Thymus (tissue), 11 donors: ENCODE data around the gene KCNIP1. TPM values are rescaled to one million over a fixed set of nuclear protein-coding genes. Genes with fewer than 3 reads are reported as not detected.

Source experiments
- DNase-seq, 9 donors: peaks; one replicate each; pipeline ENCODE4 v3.0.0-alpha.2; 2013; ENCODE audit warnings: low spot score in 9 of 9, low read depth in 6 of 9, missing footprints in 1 of 9
- H3K27ac ChIP-seq, 2 donors: one replicate each; pipeline ENCODE4 v1.5.1; 2013; ENCODE audit warnings: control low read depth in 1 of 2, low read depth in 1 of 2, low read length in 1 of 2, mild to moderate bottlenecking in 1 of 2, moderate library complexity in 1 of 2
- H3K27me3 ChIP-seq, 2 donors: one replicate each; pipeline ENCODE4 v1.5.1; 2013; ENCODE audit warnings: low read length in 1 of 2; ENCODE audit not compliant: control insufficient read depth in 2 of 2, insufficient read depth in 1 of 2
- H3K36me3 ChIP-seq, 2 donors: one replicate each; pipeline ENCODE4 v1.5.1; 2013; ENCODE audit warnings: low read length in 1 of 2, mild to moderate bottlenecking in 1 of 2, moderate library complexity in 1 of 2; ENCODE audit not compliant: control insufficient read depth in 2 of 2, insufficient read depth in 2 of 2
- H3K4me1 ChIP-seq, 2 donors: one replicate each; pipeline ENCODE4 v1.5.1; 2013; ENCODE audit warnings: low read length in 2 of 2; ENCODE audit not compliant: control insufficient read depth in 2 of 2, insufficient read depth in 2 of 2
- H3K4me3 ChIP-seq, 2 donors: one replicate each; pipeline ENCODE4 v1.5.1; 2013; ENCODE audit warnings: low read length in 2 of 2, control low read depth in 1 of 2, mild to moderate bottlenecking in 1 of 2
- H3K9me3 ChIP-seq, 2 donors: one replicate each; pipeline ENCODE4 v1.5.1; 2013; ENCODE audit warnings: low read length in 1 of 2, mild to moderate bottlenecking in 1 of 2; ENCODE audit not compliant: control insufficient read depth in 2 of 2, insufficient read depth in 1 of 2
- WGBS: extraction: QIAGEN DNeasy Blood & Tissue Kit; methylation state at CpG from one replicate; pipeline ENCODE4 v1.1.7; 2013; 5-methylcytosine and 5-hydroxymethylcytosine counted together
- polyA plus RNA-seq: library from polyadenylated mRNA; stranded (reverse); fragments of 200-250 nt; gene quantifications from one replicate; pipeline ENCODE4 v1.2.3, GENCODE V29; 2013
- total RNA-seq: library from RNA; stranded (reverse); fragments of 120-200 nt; gene quantifications from one replicate; pipeline ENCODE4 v1.2.4, GENCODE V29; 2013
- donor health status: healthy.

Gene KCNIP1
- total and polyA plus RNA-seq, 2 donors = 0.09 to 0.23 TPM

DNA sequence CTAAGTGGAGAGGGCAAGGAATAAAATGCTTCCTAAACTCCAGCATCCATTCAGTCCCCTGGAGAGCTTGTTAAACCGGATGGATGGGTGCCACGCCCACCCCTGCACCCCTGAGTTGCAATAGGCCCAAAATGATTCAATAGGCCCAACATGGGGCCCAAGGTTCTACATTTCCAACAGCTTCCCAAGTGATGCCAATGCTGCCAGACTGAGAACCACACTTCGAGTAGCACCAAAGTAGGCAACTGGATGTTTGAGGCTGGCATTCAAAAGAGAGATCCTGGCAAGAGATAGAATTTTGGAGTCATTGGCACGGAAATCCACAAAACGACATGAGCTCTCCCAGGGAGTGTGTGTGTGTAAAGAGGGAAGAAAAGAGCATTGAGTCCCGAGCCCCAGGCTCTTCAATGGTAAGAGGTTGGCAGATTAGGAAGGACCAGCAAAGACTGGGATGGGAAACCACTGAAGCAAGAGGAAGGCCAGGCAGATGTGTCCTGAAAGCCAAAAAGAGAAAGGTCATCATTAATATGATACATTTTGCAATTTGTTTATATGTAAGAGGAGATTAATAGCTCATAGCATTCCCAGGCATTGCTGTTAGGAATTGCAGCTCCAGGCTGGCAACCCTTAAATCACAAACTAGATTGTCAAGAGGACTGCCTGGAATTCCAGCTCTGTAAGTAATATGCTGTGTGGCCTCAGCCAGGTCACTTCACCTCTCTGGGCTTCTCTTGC, 130.6 kb downstream of the KCNIP1 start:
- no peaks in the 10 kb centered on the region for H3K9me3 ChIP-seq
- no peaks in the 10 kb centered on the region for H3K36me3 ChIP-seq
- no peak overlapping the region for H3K4me3 ChIP-seq
- H3K4me1 ChIP-seq = peaks cover 7 to 8% of the 10 kb centered on the region in 2 donors
- peaks cover 0 to 18% of the 10 kb centered on the region in 2 donors for H3K27me3 ChIP-seq
- 96% methylated on average over 6 of the region's 6 CpGs for WGBS
- H3K27ac ChIP-seq = no peak overlapping the region
- DNase-seq = no peak

DNA sequence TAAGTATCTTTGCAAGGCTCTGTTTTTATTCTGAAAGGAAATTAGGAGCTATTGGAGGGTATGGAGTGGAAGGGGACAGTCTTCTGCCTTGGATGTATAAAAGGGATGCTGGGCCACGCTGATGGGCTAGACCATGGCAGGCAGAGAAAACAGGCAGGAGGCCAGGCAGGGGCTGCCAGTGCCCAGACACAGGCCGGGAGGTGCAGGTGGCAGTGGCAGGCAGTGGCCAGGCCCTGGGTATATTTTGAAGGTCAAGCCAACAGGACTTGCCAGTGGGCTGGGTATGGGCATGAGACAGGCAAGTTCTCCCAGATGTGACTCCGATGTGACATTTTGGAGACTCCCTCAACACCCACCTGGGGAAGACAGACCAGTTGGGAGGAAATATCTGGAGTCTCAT, 131.9 kb downstream of the KCNIP1 start:
- Histone ChIP-seq H3K36me3 (no peaks in the 10 kb centered on the region), H3K4me3 (no peak overlapping the region), H3K27me3 (peaks cover 0 to 18% of the 10 kb centered on the region in 2 donors), H3K9me3 (no peaks in the 10 kb centered on the region), H3K4me1 (peaks cover 7 to 8% of the 10 kb centered on the region in 2 donors), H3K27ac (no peak overlapping the region)
- DNase-seq = no peak
- WGBS = 96% methylated on average over 3 of the region's 3 CpGs

DNA sequence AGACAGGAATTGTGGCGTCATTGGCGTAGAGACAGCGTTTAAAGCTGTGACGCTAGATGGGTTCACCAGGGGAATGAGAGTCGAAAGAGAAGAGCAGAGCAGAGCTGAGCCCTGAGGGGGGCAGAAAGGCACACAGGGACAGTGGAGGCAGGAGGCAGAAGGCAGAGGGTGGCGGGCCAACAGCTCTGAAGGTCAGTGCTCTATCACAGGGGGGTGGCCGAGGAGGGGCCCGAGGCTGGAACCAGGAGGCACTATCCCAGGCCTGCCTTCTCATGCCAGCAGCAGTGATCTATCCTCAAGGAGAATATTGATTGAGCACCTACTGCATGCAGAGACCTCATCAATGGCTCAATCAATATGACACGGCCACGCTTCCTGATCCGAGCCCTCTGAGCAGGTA, 132.4 kb downstream of the KCNIP1 start:
- DNase-seq = no peak
- 89% methylated on average over 11 of the region's 11 CpGs for WGBS

DNA sequence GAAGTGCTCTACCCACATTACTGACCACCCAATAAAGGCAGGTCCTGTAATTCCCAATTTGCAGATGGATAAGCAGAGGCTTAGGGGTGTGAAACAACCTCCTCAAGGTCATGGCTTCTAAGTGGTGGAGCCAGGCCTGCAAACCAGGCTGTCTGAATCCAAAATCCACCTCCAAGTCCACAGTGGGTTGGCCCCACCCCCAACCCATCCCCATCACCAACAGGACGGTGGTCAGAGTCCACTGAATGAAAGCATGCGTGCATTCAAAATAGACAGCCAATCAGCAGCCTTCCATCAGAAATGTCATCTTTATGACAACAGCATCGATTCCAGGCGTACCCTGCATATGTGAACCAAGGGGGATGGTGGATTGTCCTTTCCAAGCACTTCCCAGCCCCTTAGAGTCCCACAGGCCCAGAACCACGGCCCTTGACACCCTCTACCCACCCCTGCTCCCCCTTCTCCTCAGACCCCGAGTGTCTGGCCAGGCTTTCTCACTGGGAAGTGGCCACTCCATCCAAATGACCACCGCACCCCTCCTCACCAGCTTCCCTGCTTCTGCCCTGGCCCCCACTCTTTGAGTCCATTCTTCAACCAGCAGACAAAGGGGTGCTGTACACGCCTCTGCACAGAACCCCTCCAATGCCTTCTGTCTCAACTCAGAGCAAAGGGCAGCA, 133.1 kb downstream of the KCNIP1 start:
- WGBS = 92% methylated on average over 8 of the region's 8 CpGs
- Histone ChIP-seq H3K4me1 (peaks cover 7 to 8% of the 10 kb centered on the region in 2 donors), H3K27me3 (peaks cover 0 to 12% of the 10 kb centered on the region in 2 donors), H3K4me3 (no peak overlapping the region), H3K9me3 (no peaks in the 10 kb centered on the region), H3K36me3 (no peaks in the 10 kb centered on the region), H3K27ac (no peak overlapping the region)
- no peak for DNase-seq

More for the DNA sequence above, 132.4 kb downstream of the KCNIP1 start:
- Histone ChIP-seq H3K27me3 (peaks cover 0 to 17% of the 10 kb centered on the region in 2 donors), H3K4me1 (peaks cover 7 to 8% of the 10 kb centered on the region in 2 donors), H3K9me3 (no peaks in the 10 kb centered on the region), H3K36me3 (no peaks in the 10 kb centered on the region), H3K27ac (no peak overlapping the region), H3K4me3 (no peak overlapping the region)

DNA sequence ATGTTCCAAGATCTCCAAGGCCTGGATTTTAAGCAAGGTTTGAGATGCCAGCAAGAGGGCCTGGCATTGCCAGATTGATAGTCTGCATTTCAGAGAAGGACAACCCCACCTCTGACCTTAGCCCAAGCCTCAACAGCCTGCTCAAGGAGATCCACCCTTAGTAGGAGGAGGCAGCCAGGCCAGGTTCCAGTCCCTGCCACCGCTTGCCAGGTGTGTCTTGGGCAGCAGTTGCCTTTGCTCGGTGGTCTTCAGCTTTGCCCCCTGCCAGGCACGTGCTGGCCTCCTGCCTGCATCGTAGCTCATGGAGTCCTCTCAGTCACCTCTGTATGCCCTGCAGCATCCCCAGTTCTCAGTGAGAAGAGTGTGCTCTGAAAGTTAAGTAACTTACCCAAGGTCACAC, 134.2 kb downstream of the KCNIP1 start:
- WGBS = 97% methylated on average over 4 of the region's 4 CpGs
- Histone ChIP-seq H3K4me3 (no peak overlapping the region), H3K4me1 (peaks cover 7 to 8% of the 10 kb centered on the region in 2 donors), H3K36me3 (no peaks in the 10 kb centered on the region), H3K27me3 (peaks cover 0 to 7% of the 10 kb centered on the region in 2 donors), H3K9me3 (no peaks in the 10 kb centered on the region), H3K27ac (no peak overlapping the region)
- DNase-seq = no peak

DNA sequence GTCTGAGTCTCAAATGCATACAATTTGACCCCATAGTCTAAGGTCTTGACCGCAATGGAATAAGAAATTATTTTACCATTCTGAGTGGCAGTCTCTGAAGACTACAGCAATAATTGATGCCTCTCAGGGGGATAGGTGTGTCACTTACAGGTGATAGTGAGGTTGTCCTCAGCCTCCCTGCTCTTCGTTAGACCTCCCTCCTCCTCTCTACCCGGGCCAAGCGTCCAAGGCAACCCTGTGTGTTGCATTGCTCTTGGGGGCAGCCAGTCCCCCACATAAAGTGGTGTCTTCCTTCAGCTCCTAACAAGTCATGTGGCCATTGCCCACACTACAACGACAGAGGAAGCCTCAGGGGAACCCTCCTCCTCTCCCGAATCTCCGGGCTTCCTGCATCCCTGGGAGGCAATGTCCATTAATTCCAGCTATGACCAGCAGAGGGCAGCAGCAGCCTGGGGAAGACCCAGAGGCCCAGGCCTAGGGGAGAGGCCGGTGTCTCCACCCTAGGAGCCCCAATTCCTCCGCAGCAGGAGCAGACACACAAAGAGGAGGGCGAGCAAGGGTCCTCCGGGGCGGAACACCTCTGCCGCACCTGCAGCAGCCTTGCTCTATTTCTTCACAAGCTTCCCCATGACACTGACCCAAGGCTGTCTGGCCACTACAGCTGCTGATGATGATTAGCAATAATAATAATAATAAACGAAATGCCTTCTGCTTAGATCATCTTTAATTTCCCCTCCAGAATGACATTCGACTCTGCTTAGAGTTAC, 134.8 kb downstream of the KCNIP1 start:
- H3K27ac ChIP-seq = no peak overlapping the region
- H3K4me3 ChIP-seq = no peak overlapping the region
- peak in 7 of 9 donors; percentile 10 to 59 (median 36) for DNase-seq
- H3K9me3 ChIP-seq = no peaks in the 10 kb centered on the region
- peaks cover 0 to 7% of the 10 kb centered on the region in 2 donors for H3K27me3 ChIP-seq
- peaks cover 7% of the 10 kb centered on the region in 2 donors for H3K4me1 ChIP-seq
- WGBS = 44% methylated on average over 15 of the region's 15 CpGs
- no peaks in the 10 kb centered on the region for H3K36me3 ChIP-seq

DNA sequence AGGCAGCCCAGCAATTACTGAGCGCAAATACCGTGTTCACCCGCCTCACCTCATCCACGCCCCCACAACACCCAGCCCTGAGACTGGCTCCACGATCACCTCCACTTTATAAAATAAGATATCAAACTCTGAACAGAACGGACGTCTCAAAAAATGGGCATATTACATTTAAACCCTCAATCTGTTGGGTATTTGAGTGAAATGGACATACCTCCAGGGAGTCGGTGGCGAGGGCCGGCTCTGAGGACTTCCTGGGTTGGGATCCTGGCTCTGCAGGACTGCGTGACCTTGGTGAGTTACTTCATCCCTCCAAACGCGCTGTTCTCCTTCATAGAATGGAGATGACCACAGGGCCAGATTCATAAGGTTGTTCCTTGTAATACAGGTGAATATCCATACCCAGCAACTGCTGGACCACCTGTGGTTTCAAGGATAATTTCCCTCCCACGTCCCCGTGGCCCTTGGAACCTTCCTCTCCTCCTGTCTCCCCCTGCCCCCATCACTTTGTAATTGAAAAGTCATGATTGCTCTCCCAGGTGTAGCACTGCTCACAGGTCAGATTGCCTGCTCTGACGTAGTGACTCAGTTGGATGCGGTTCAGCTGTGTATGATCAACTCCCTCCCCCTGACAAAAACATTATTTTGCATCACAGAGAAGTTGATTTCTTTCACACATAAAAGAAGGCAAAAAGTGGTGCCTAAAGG, 135.6 kb downstream of the KCNIP1 start:
- Histone ChIP-seq H3K27me3 (peaks cover 0 to 7% of the 10 kb centered on the region in 2 donors), H3K4me1 (peaks cover under 1% of the 10 kb centered on the region in 2 donors), H3K9me3 (no peaks in the 10 kb centered on the region), H3K27ac (no peak overlapping the region), H3K36me3 (no peaks in the 10 kb centered on the region), H3K4me3 (no peak overlapping the region)
- DNase-seq = no peak
- WGBS = 96% methylated on average over 17 of the region's 17 CpGs

DNA sequence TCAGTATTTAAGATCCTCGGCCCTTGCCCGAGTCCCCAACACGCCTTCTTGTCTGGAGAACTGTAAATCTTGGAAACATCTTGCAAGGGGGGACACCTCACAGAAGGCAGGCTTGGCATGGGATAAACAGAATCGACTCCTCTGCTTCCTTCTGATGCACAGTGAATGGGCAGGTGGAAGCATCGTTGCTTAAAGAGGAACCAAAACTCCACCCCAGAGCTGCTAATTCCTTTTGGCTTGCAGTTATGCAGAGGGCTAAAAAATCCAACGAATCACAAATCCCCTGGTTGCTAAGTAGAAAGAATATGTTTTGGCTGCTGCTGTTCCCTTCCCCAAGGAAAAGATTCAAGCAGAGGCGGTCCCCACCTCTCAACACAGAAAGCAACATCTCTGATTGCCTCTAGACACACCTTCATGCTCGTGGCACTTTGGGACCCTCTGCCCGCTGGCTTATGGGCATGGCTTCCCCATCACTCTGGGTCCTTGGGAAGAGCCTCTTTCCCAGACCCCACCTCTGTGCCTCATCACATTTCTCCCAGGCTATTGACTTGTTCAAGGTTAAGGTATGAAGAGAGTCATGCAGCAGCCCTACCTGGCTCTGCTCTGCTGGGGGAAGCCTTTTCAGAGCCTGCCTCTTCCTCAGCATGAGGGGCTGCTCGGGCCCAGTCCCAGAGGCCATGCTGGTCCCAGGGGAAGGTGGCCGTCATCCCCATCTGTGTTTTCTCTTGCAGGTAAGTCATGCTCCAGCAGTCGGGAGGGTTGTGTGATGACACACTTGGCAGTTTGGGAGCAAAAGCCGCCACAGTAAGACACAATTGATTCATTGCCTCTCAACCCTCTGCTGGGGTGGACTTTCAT, 137.1 kb downstream of the KCNIP1 start:
- Histone ChIP-seq H3K4me1 (no peaks in the 10 kb centered on the region), H3K9me3 (no peaks in the 10 kb centered on the region), H3K27ac (no peak overlapping the region), H3K27me3 (peaks cover 0 to 7% of the 10 kb centered on the region in 2 donors), H3K4me3 (no peak overlapping the region), H3K36me3 (no peaks in the 10 kb centered on the region)
- no peak for DNase-seq
- 75% methylated on average over 13 of the region's 13 CpGs for WGBS
